Activated T-cell treated with anti-CD3 and anti-CD28 coated beads, Interleukin-2, amount 50 U/mL, for 24 hours (primary cell): ENCODE data around the gene POLR3H.

Experiments used
- DNase-seq: peaks from one replicate; pipeline ENCODE4 v3.0.0-alpha.2; 2020
- H3K27ac Mint-ChIP-seq: 2 replicates; pipeline ENCODE4 v1.8.0; 2020; ENCODE audit warnings: mild to moderate bottlenecking, mixed read lengths
- H3K27me3 Mint-ChIP-seq: 2 replicates; pipeline ENCODE4 v1.8.0; 2020; ENCODE audit warnings: mixed read lengths
- H3K36me3 Mint-ChIP-seq: 2 replicates; pipeline ENCODE4 v1.8.0; 2020; ENCODE audit warnings: low read depth, mixed read lengths
- H3K4me1 Mint-ChIP-seq: 2 replicates; pipeline ENCODE4 v1.8.0; 2020; ENCODE audit warnings: low read depth, mixed read lengths
- H3K4me3 Mint-ChIP-seq: 2 replicates; pipeline ENCODE4 v1.8.0; 2020; ENCODE audit warnings: mild to moderate bottlenecking, moderate library complexity, mixed read lengths
- H3K9me3 Mint-ChIP-seq: 2 replicates; pipeline ENCODE4 v1.8.0; 2020; ENCODE audit warnings: mixed read lengths

POLR3H gene

GRCh38 chr22:41481925-41482318 lies 62.3 kb downstream of the POLR3H start:
- Mint-ChIP-seq H3K27ac (peak overlapping the region; percentile 26), H3K36me3 (peaks cover 51% of the 10 kb centered on the region), H3K4me3 (no peak overlapping the region), H3K27me3 (no peaks in the 10 kb centered on the region), H3K4me1 (peaks cover 55% of the 10 kb centered on the region), H3K9me3 (no peaks in the 10 kb centered on the region)
- DNase-seq = no peak

DNA sequence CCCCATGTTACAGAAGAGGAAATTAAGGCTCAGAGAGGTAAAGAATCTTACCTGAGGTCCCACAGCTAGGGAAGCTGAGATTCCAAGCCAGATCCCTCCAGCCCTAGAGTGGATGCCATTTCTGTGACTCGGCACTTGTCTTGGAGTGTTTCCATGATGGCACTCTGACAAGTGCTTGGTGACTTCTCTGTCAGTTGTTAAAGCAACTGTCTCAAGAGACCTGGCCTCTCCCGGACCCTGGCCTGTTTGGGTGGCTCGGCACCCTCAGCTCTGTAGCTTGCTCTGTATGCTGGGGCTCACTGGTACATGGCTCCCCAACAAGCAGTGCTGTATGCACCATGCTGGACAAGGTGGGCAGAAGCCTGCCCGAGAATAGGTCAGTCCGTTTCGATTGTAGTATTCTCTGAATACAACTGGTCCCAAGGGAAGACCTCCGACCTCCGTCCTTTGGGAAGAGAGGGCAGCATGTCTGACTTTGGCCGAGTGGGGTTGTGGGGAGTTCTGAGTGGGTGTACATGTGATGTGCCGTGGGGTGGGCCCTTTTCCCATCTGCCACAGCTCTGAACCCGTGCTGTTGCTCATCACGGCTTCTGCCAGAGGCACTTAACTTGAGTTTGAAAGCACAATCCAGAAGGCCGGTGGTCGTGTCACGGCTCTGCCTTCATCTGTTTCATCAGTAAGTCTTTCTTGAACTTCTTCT lies 63.0 kb downstream of the POLR3H start:
- H3K4me1 Mint-ChIP-seq = peaks cover 57% of the 10 kb centered on the region
- no peak for DNase-seq
- no peak overlapping the region for H3K4me3 Mint-ChIP-seq
- peak overlapping the region; percentile 26 for H3K27ac Mint-ChIP-seq
- H3K9me3 Mint-ChIP-seq = no peaks in the 10 kb centered on the region
- H3K27me3 Mint-ChIP-seq = no peaks in the 10 kb centered on the region
- H3K36me3 Mint-ChIP-seq = peaks cover 51% of the 10 kb centered on the region

DNA sequence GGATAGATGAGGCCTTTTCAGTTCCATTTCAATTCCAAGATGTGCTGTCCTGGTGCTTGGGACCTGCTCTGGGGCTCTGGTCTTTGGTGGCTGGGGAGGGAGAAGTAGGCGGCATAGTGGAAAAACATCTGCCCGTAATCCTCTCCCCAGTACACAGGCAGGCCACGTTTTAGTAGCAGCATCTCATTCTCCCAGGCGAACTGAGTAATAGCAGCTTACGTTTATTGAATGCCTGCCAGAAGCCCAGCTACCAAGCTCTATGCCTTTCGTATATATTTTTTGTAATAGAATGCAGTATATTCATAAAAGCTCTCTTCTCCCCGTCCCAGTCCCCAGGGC lies 63.9 kb downstream of the POLR3H start:
- H3K36me3 Mint-ChIP-seq = peaks cover 50% of the 10 kb centered on the region
- no peak overlapping the region for H3K4me3 Mint-ChIP-seq
- no peaks in the 10 kb centered on the region for H3K27me3 Mint-ChIP-seq
- H3K27ac Mint-ChIP-seq = no peak overlapping the region
- H3K4me1 Mint-ChIP-seq = peaks cover 53% of the 10 kb centered on the region
- no peak for DNase-seq
- H3K9me3 Mint-ChIP-seq = no peaks in the 10 kb centered on the region

GRCh38 chr22:41479671-41480396 lies 64.4 kb downstream of the POLR3H start:
- Mint-ChIP-seq H3K36me3 (peaks cover 50% of the 10 kb centered on the region), H3K27ac (peak overlapping the region; percentile 80), H3K9me3 (no peaks in the 10 kb centered on the region), H3K27me3 (no peaks in the 10 kb centered on the region), H3K4me3 (no peak overlapping the region), H3K4me1 (peaks cover 51% of the 10 kb centered on the region)
- DNase-seq = no peak

GRCh38 chr22:41478891-41479521 lies 65.3 kb downstream of the POLR3H start:
- Mint-ChIP-seq H3K4me3 (no peak overlapping the region), H3K9me3 (no peaks in the 10 kb centered on the region), H3K27ac (peak overlapping the region; percentile 80), H3K36me3 (peaks cover 53% of the 10 kb centered on the region), H3K4me1 (peaks cover 49% of the 10 kb centered on the region), H3K27me3 (no peaks in the 10 kb centered on the region)
- no peak for DNase-seq

DNA sequence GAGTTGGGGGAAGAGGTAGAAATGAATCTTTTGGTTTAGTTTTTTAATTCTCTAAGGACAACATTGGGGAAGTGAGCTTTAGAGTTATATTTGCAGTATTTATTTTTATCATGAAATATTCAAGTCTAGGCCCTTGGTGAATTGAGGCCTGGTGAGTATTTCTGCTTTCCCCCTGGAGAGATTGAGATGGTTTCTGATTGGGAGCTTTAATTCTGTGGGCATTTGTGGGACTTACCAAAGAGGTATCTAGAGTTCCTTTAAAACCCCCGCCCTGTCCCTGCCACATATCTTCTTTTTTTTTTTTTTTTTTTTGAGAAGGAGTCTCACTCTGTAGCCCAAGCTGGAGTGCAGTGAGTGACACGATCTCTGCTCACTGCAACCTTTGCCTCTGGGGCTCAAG lies 65.8 kb downstream of the POLR3H start:
- H3K36me3 Mint-ChIP-seq = peaks cover 58% of the 10 kb centered on the region
- no peaks in the 10 kb centered on the region for H3K9me3 Mint-ChIP-seq
- no peaks in the 10 kb centered on the region for H3K27me3 Mint-ChIP-seq
- peak overlapping the region; percentile 80 for H3K27ac Mint-ChIP-seq
- no peak overlapping the region for H3K4me3 Mint-ChIP-seq
- no peak for DNase-seq
- peaks cover 51% of the 10 kb centered on the region for H3K4me1 Mint-ChIP-seq
